PFSK-1 (cell line): ENCODE data around the gene ZNF346.

ENCODE experiments used
- POLR2AphosphoS5 ChIP-seq: IDR thresholded peaks from 2 replicates; pipeline ENCODE4 v1.6.1; 2012; ENCODE audit warnings: low read depth, mild to moderate bottlenecking, control low read depth, low read length, moderate library complexity
- REST ChIP-seq, 2 experiments: IDR thresholded peaks; 2 replicates each; pipeline versions ENCODE4 v1.6.1 to v1.8.0; 2011 to 2012; ENCODE audit warnings: low read depth in 2 of 2, low read length in 2 of 2, control low read depth in 1 of 2, inconsistent platforms in 1 of 2, mild to moderate bottlenecking in 1 of 2, moderate library complexity in 1 of 2; ENCODE audit not compliant: insufficient read depth in 1 of 2

- TF ChIP-seq POLR2AphosphoS5 (no peak), REST (IDR thresholded peaks at IDR 0.05; ENCODE audit: insufficient read depth in 1 of 2, low read depth in 2 of 2, low read length in 2 of 2) (no peak)
Observed at GRCh38 chr5:177004961-177005360, 17.5 kb upstream of the ZNF346 start.
